ENCODE results near the gene ARHGAP31.

- TF ChIP-seq OSR1 (CRISPR knock-in tag; IDR thresholded peaks at IDR 0.05) (no peak), CSDC2 (CRISPR knock-in tag; IDR thresholded peaks at IDR 0.05) (no peak), TSHZ2 (CRISPR knock-in tag; IDR thresholded peaks at IDR 0.05) (peak; percentile 75; the same call in 1 of the 2 replicates), RARB (CRISPR knock-in tag; IDR thresholded peaks at IDR 0.05) (no peak), PATZ1 (CRISPR knock-in tag; IDR thresholded peaks at IDR 0.05; ENCODE audit: borderline replicate concordance) (no peak), ISL1 (CRISPR knock-in tag; IDR thresholded peaks at IDR 0.05) (no peak), ZNF8 (CRISPR knock-in tag; IDR thresholded peaks at IDR 0.05) (no peak)
- TF ChIP-seq, protein P1, sequence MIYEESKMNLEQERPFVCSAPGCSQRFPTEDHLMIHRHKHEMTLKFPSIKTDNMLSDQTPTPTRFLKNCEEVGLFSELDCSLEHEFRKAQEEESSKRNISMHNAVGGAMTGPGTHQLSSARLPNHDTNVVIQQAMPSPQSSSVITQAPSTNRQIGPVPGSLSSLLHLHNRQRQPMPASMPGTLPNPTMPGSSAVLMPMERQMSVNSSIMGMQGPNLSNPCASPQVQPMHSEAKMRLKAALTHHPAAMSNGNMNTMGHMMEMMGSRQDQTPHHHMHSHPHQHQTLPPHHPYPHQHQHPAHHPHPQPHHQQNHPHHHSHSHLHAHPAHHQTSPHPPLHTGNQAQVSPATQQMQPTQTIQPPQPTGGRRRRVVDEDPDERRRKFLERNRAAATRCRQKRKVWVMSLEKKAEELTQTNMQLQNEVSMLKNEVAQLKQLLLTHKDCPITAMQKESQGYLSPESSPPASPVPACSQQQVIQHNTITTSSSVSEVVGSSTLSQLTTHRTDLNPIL (CRISPR knock-in tag; IDR thresholded peaks at IDR 0.05; ENCODE audit: low read depth): no peak
Measured at GRCh38 chr3:119434703-119435102, 140.5 kb downstream of the ARHGAP31 start.

Measured in SK-N-SH treated with all-trans-retinoic acid at 6 μM for 48 hours (cell line).